Spinal cord (tissue), 10 donors: ENCODE measurements around the gene EFTUD2. TPM values are rescaled to one million over a fixed set of nuclear protein-coding genes. Genes with fewer than 3 reads are reported as not detected.

Experiments
- DNase-seq, 6 donors: peaks; one replicate each; pipeline versions ENCODE4 v3.0.0 to v3.0.0-alpha.2; 2013 to 2015; ENCODE audit warnings: low spot score in 6 of 6, low read depth in 4 of 6
- H3K27ac ChIP-seq: one replicate; pipeline ENCODE4 v1.5.1; 2013; ENCODE audit warnings: low read depth, low read length, control low read depth
- H3K27me3 ChIP-seq: one replicate; pipeline ENCODE4 v1.6.1; 2013; ENCODE audit warnings: low read length; ENCODE audit not compliant: control insufficient read depth, insufficient read depth
- H3K36me3 ChIP-seq: one replicate; pipeline ENCODE4 v1.6.1; 2013; ENCODE audit warnings: low read length; ENCODE audit not compliant: control insufficient read depth, insufficient read depth
- H3K4me1 ChIP-seq: one replicate; pipeline ENCODE4 v1.6.1; 2013; ENCODE audit warnings: low read length; ENCODE audit not compliant: control insufficient read depth, insufficient read depth
- H3K4me3 ChIP-seq: one replicate; pipeline ENCODE4 v1.5.1; 2013; ENCODE audit warnings: low read depth, low read length, control low read depth
- H3K9me3 ChIP-seq: one replicate; pipeline ENCODE4 v1.6.1; 2013; ENCODE audit warnings: low read length; ENCODE audit not compliant: control insufficient read depth, insufficient read depth
- WGBS: methylation state at CpG from one replicate; pipeline ENCODE4 v1.1.5; 2013; ENCODE audit warnings: missing lambda C conversion rate; ENCODE audit not compliant: insufficient coverage; 5-methylcytosine and 5-hydroxymethylcytosine counted together
- polyA plus RNA-seq, 2 donors: library from polyadenylated mRNA; unstranded; fragments of 120-200 nt; gene quantifications; one replicate each; pipeline ENCODE4 v1.2.1, GENCODE V29; 2013; ENCODE audit not compliant: insufficient read length in 2 of 2
- total RNA-seq, 2 donors: library from RNA; depleted of rRNA in 1 of 2; stranded (reverse); fragments of 120-200 nt in 1 of 2; fragments of >200 nt in 1 of 2; gene quantifications; one replicate each; pipeline versions ENCODE4 v1.2.3 to v1.2.4, GENCODE V29; 2013 to 2014
- donor health status: healthy.

EFTUD2 gene
- total and polyA plus RNA-seq, 4 donors: 68.0 to 85.0 (median 74.3) TPM

DNA sequence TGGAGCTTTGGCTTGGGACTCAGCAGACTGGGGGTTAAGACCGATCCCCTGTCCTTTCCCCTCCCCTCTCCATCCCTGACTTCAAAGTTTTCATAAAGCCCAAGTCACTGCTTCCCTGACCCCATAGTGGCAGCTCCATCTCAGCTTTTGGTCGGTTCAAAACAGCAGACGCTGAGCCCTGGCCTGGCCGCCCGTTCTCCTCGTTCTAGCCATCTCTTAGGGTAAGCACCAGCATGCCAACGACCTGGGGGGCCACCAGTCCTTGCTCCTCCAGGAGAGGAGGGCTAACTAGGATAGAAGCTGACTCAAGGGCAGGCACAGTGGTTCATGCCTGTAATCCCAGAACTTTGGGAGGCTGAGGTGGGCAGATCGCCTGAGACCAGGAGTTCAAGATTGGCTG lies 53.0 kb downstream of the EFTUD2 start:
- DNase-seq: no peak
- Histone ChIP-seq H3K4me1 (no peaks in the 10 kb centered on the region), H3K27ac (no peak overlapping the region), H3K36me3 (peaks cover 13% of the 10 kb centered on the region), H3K27me3 (no peaks in the 10 kb centered on the region), H3K4me3 (no peak overlapping the region), H3K9me3 (no peaks in the 10 kb centered on the region)
- WGBS: 71% methylated on average over 8 of the region's 8 CpGs

DNA sequence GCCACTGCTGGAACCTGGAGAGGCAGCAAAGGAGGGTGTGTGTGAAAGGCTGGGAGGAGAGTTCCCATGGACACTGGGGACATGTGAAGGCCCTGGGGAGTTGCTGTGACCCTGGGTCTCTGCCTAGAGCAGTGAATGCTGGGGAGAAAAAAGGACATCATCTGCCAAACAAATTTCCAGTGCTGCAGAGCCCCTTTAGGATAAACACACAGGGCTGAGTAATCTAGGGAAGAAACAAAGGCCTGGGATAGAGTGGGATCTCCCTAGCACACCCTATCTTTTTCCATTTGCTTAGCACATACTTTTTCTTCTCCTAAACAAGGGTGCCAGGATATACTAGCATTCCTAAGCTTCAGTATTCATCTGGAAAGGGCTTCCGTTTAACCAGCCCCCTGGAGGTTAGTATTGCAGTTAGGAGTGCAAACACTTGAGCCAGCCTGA lies 54.8 kb downstream of the EFTUD2 start:
- Histone ChIP-seq H3K36me3 (peaks cover under 1% of the 10 kb centered on the region), H3K4me1 (no peaks in the 10 kb centered on the region), H3K27ac (no peak overlapping the region), H3K27me3 (no peaks in the 10 kb centered on the region), H3K4me3 (no peak overlapping the region), H3K9me3 (no peaks in the 10 kb centered on the region)
- DNase-seq: peak in 1 of 6 donors; percentile 31
- WGBS: no CpG with 5 or more reads among the region's 1 CpG

DNA sequence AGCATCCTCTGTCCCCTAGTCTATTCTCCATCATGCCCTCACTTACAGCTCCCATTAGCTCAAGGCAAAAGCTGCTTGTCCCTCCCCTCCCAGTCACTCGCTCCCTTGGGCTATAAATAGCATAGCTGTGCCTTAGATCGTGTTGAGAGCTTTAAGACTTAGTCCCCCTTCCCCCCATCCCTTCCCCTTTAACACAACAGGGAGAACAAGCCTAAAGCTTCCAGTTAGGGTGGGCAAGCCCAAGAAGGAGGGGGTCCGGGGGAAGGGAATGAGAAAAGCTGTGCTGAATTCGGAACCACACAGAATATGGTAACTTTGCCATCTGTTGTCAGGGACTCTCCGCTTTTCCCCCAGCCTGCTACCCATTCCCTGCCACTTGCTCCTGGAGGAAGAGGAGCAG lies 56.5 kb downstream of the EFTUD2 start:
- H3K4me3 ChIP-seq: no peak overlapping the region
- H3K27me3 ChIP-seq: no peaks in the 10 kb centered on the region
- H3K4me1 ChIP-seq: no peaks in the 10 kb centered on the region
- H3K9me3 ChIP-seq: no peaks in the 10 kb centered on the region
- WGBS: 8% methylated on average over 2 of the region's 5 CpGs
- peak in 1 of 6 donors; percentile 87 for DNase-seq
- no peak overlapping the region for H3K27ac ChIP-seq
- H3K36me3 ChIP-seq: no peaks in the 10 kb centered on the region

DNA sequence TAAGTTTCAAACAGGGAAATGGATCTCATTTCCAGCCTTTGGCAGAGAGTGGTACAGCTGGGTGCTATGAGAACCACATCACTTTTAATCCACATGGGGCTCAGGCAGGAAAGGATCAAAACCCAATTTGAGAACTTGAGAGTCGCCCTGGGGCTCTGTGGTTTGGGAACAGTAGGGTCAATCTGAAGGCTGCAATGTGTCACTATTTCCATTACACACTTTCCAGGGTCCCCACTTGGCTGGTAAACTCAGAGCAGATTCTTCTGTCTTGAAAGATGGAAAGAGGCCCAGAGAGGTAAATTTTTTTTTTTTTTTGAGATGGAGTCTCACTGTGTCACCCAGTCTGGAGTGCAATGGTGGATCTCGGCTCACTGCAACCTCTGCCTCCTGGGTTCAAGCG lies 58.3 kb downstream of the EFTUD2 start:
- no peaks in the 10 kb centered on the region for H3K9me3 ChIP-seq
- 90% methylated on average over 2 of the region's 3 CpGs for WGBS

DNA sequence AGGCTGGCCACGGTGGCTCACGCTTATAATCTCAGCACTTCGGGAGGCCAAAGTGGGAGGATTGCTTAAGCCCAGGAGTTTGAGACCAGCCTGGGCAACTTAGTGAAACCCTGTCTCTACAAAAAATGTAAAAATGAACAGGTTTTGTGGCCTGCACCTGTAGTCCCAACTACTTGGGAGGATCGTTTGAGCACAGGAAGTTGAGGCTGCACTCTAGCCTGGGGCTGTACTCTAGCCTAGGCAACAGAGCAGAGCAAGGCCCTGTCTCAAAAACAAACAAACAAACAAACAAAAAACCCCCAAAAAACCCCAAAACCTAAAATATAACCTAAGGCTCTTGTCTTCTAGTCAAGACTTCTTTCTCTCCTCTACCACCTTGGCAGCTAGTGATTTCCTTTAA lies 59.0 kb downstream of the EFTUD2 start:
- Histone ChIP-seq H3K9me3 (no peaks in the 10 kb centered on the region), H3K27me3 (no peaks in the 10 kb centered on the region), H3K27ac (no peak overlapping the region), H3K4me3 (no peak overlapping the region), H3K4me1 (no peaks in the 10 kb centered on the region), H3K36me3 (no peaks in the 10 kb centered on the region)
- DNase-seq: no peak
- 89% methylated on average over 3 of the region's 4 CpGs for WGBS

More for the DNA sequence above, 58.3 kb downstream of the EFTUD2 start:
- H3K27ac ChIP-seq: no peak overlapping the region
- DNase-seq: no peak
- H3K27me3 ChIP-seq: no peaks in the 10 kb centered on the region
- H3K36me3 ChIP-seq: no peaks in the 10 kb centered on the region
- H3K4me1 ChIP-seq: no peaks in the 10 kb centered on the region
- no peak overlapping the region for H3K4me3 ChIP-seq

DNA sequence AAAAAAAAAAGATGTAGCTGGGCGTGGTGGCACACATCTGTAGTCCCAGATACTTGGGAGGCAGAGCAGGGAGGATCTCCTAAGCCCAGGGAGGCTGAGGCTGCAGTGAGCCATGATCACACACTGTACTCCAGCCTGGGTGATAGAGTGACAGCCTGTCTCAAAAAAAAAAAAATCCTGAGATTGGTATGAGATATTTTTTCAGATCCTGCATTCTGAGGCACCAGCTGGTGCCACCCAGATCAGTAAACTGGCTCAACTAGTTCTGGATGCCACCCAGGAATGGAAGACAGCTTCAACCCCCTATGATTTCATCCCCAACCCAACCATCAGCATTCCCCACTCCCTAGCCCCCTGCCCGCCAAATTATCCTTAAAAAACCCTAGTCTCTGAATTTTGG lies 62.0 kb downstream of the EFTUD2 start:
- no peaks in the 10 kb centered on the region for H3K36me3 ChIP-seq
- no peaks in the 10 kb centered on the region for H3K4me1 ChIP-seq
- no CpG with 5 or more reads among the region's 2 CpGs for WGBS
- peak in 1 of 6 donors; percentile 58 for DNase-seq
- H3K9me3 ChIP-seq: no peaks in the 10 kb centered on the region
- H3K4me3 ChIP-seq: no peak overlapping the region
- no peak overlapping the region for H3K27ac ChIP-seq
- no peaks in the 10 kb centered on the region for H3K27me3 ChIP-seq

GRCh38 chr17:44832805-44833204 lies 66.4 kb downstream of the EFTUD2 start:
- no CpG with 5 or more reads among the region's 5 CpGs for WGBS
- DNase-seq: no peak

DNA sequence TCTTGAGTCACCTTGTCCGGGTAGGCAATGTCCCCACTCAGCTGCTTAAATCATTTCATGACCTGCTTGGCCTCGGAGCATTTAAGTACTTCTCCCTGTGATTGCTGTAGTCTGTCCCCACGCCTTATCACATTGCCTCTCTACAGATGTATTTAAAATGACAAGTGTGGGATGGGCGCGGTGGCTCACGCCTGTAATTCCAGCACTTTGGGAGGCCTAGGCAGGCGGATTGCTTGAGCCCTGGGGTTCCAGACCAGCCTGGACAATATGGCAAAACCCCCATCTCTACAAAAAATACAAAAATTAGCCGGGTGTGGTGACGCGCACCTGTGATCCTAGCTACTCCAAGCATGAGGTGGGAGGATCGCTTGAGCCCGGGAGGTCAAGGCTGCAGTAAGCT lies 67.9 kb downstream of the EFTUD2 start:
- Histone ChIP-seq H3K27me3 (peaks cover 8% of the 10 kb centered on the region), H3K4me3 (no peak overlapping the region)

More at GRCh38 chr17:44832805-44833204, 66.4 kb downstream of the EFTUD2 start:
- peaks cover 8% of the 10 kb centered on the region for H3K27me3 ChIP-seq
- no peaks in the 10 kb centered on the region for H3K36me3 ChIP-seq
- no peak overlapping the region for H3K27ac ChIP-seq
- no peaks in the 10 kb centered on the region for H3K9me3 ChIP-seq
- H3K4me3 ChIP-seq: no peak overlapping the region
- peaks cover 9% of the 10 kb centered on the region for H3K4me1 ChIP-seq

GRCh38 chr17:44830359-44831288 lies 68.6 kb downstream of the EFTUD2 start:
- DNase-seq: peak in 2 of 6 donors; percentile 9 to 46
- Histone ChIP-seq H3K36me3 (no peaks in the 10 kb centered on the region), H3K4me1 (peaks cover 9% of the 10 kb centered on the region), H3K27me3 (peaks cover 8% of the 10 kb centered on the region), H3K27ac (peak overlapping the region; percentile 50), H3K4me3 (peak overlapping the region; percentile 52), H3K9me3 (no peaks in the 10 kb centered on the region)
- WGBS: under 1% methylated on average over 55 of the region's 58 CpGs

More for the DNA sequence above, 67.9 kb downstream of the EFTUD2 start:
- Histone ChIP-seq H3K4me1 (peaks cover 9% of the 10 kb centered on the region), H3K9me3 (no peaks in the 10 kb centered on the region), H3K36me3 (no peaks in the 10 kb centered on the region), H3K27ac (no peak overlapping the region)
- WGBS: 88% methylated on average over 6 of the region's 12 CpGs
- no peak for DNase-seq
